COLO829 (cell line): Measurements from ENCODE around the gene CCR5AS.
A peak's percentile ranks its signal among the peaks of the same experiment; 100 is the strongest.

Experiments used
- DNase-seq: peaks from one replicate; pipeline ENCODE4 v3.0.0; 2012; ENCODE audit warnings: low spot score

CCR5AS gene

DNA sequence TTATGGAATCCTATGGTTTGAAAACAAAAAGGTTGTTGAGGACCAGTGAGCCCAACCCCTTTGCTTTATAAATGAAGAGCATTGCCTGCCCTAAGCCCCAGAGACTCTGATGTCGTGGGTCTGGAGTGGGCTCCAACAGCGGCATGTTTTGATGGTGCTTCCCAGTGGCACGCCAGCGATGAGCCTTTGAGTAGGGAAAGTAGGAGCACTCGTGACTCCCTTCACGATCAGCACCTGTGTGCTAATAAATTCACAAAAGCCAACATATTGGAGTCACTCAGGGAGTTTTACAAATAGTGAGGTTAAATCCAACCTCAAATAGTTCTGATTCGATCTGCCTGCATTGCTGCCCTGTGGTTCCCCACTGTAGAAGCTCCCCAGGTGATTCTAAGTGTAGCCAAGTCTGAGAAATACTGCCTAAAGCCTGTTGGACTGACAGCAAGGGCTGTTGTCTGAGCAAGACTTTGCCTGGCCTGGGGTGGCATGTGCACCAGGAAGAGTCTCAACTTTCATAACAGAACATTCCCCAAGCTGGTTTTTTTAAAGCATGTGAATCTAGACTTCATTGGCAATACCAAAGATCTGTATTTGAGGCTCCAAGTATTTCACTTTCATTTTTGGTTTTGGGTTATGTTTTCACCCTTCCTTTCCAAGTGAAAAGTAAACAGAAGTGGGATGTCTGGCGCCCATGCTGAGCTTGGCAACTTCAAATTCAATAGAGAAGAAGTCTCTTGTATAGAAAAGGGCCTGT lies 26.2 kb downstream of the CCR5AS start:
- no peak for DNase-seq

DNA sequence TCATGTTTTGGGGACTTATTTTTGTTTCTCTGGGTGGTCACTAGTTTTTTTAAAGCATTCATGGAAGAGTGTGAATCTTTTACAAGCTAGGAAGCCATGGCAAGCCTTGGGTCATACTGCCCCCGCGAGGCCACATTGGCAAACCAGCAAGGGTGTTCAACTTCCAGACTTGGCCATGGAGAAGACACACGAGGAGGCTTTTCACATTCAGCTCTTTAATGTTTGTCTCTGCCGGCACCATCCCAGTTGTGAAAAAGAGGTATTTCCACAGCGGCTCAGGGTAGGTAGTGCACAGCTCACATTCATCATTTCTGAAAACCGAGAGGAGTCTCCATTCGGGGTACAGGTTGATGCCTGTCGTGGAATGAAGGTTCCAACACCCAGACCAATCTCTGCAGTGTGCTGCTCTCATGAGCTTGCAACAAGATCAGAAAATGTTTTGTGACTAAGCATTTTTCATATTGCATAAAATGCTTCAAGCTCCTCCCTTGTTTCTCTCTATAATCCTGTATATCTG lies 28.4 kb downstream of the CCR5AS start:
- DNase-seq, result peak; percentile 80

DNA sequence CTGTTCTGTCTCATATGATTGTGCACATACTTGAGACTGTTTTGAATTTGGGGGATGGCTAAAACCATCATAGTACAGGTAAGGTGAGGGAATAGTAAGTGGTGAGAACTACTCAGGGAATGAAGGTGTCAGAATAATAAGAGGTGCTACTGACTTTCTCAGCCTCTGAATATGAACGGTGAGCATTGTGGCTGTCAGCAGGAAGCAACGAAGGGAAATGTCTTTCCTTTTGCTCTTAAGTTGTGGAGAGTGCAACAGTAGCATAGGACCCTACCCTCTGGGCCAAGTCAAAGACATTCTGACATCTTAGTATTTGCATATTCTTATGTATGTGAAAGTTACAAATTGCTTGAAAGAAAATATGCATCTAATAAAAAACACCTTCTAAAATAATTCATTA lies 31.1 kb downstream of the CCR5AS start:
- DNase-seq, result no peak

DNA sequence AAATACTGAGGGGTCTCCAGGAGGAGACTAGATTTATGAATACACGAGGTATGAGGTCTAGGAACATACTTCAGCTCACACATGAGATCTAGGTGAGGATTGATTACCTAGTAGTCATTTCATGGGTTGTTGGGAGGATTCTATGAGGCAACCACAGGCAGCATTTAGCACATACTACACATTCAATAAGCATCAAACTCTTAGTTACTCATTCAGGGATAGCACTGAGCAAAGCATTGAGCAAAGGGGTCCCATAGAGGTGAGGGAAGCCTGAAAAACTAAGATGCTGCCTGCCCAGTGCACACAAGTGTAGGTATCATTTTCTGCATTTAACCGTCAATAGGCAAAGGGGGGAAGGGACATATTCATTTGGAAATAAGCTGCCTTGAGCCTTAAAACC lies 31.6 kb downstream of the CCR5AS start:
- DNase-seq, result no peak

DNA sequence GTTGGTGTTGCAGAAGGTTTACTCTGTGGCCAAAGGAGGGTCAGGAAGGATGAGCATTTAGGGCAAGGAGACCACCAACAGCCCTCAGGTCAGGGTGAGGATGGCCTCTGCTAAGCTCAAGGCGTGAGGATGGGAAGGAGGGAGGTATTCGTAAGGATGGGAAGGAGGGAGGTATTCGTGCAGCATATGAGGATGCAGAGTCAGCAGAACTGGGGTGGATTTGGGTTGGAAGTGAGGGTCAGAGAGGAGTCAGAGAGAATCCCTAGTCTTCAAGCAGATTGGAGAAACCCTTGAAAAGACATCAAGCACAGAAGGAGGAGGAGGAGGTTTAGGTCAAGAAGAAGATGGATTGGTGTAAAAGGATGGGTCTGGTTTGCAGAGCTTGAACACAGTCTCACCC lies 32.1 kb downstream of the CCR5AS start:
- DNase-seq, result no peak

DNA sequence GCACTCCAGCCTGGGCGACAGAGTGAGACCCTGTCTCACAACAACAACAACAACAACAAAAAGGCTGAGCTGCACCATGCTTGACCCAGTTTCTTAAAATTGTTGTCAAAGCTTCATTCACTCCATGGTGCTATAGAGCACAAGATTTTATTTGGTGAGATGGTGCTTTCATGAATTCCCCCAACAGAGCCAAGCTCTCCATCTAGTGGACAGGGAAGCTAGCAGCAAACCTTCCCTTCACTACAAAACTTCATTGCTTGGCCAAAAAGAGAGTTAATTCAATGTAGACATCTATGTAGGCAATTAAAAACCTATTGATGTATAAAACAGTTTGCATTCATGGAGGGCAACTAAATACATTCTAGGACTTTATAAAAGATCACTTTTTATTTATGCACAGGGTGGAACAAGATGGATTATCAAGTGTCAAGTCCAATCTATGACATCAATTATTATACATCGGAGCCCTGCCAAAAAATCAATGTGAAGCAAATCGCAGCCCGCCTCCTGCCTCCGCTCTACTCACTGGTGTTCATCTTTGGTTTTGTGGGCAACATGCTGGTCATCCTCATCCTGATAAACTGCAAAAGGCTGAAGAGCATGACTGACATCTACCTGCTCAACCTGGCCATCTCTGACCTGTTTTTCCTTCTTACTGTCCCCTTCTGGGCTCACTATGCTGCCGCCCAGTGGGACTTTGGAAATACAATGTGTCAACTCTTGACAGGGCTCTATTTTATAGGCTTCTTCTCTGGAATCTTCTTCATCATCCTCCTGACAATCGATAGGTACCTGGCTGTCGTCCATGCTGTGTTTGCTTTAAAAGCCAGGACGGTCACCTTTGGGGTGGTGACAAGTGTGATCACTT lies 34.1 kb downstream of the CCR5AS start:
- DNase-seq, result no peak

DNA sequence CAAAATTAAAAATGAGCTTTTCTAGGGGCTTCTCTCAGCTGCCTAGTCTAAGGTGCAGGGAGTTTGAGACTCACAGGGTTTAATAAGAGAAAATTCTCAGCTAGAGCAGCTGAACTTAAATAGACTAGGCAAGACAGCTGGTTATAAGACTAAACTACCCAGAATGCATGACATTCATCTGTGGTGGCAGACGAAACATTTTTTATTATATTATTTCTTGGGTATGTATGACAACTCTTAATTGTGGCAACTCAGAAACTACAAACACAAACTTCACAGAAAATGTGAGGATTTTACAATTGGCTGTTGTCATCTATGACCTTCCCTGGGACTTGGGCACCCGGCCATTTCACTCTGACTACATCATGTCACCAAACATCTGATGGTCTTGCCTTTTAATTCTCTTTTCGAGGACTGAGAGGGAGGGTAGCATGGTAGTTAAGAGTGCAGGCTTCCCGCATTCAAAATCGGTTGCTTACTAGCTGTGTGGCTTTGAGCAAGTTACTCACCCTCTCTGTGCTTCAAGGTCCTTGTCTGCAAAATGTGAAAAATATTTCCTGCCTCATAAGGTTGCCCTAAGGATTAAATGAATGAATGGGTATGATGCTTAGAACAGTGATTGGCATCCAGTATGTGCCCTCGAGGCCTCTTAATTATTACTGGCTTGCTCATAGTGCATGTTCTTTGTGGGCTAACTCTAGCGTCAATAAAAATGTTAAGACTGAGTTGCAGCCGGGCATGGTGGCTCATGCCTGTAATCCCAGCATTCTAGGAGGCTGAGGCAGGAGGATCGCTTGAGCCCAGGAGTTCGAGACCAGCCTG lies 35.1 kb downstream of the CCR5AS start:
- DNase-seq, result no peak

DNA sequence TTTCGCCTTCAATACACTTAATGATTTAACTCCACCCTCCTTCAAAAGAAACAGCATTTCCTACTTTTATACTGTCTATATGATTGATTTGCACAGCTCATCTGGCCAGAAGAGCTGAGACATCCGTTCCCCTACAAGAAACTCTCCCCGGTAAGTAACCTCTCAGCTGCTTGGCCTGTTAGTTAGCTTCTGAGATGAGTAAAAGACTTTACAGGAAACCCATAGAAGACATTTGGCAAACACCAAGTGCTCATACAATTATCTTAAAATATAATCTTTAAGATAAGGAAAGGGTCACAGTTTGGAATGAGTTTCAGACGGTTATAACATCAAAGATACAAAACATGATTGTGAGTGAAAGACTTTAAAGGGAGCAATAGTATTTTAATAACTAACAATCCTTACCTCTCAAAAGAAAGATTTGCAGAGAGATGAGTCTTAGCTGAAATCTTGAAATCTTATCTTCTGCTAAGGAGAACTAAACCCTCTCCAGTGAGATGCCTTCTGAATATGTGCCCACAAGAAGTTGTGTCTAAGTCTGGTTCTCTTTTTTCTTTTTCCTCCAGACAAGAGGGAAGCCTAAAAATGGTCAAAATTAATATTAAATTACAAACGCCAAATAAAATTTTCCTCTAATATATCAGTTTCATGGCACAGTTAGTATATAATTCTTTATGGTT lies 35.9 kb downstream of the CCR5AS start, which contains the start of gene CCR5:
Gene CCR5 (plus strand): TSS at position 108 of the 680 bp plus-strand sequence. CDS start 1,957 bp downstream, outside the sequence.
- DNase-seq, result no peak

DNA sequence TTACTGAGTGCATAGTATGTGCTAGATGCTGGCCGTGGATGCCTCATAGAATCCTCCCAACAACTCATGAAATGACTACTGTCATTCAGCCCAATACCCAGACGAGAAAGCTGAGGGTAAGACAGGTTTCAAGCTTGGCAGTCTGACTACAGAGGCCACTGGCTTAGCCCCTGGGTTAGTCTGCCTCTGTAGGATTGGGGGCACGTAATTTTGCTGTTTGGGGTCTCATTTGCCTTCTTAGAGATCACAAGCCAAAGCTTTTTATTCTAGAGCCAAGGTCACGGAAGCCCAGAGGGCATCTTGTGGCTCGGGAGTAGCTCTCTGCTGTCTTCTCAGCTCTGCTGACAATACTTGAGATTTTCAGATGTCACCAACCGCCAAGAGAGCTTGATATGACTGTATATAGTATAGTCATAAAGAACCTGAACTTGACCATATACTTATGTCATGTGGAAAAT lies 37.2 kb downstream of the CCR5AS start:
- DNase-seq, result no peak

DNA sequence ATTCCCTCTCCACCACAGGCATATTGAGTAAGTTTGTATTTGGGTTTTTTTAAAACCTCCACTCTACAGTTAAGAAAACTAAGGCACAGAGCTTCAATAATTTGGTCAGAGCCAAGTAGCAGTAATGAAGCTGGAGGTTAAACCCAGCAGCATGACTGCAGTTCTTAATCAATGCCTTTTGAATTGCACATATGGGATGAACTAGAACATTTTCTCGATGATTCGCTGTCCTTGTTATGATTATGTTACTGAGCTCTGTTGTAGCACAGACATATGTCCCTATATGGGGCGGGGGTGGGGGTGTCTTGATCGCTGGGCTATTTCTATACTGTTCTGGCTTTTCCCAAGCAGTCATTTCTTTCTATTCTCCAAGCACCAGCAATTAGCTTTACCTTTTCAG lies 37.7 kb downstream of the CCR5AS start:
- DNase-seq, result no peak

DNA sequence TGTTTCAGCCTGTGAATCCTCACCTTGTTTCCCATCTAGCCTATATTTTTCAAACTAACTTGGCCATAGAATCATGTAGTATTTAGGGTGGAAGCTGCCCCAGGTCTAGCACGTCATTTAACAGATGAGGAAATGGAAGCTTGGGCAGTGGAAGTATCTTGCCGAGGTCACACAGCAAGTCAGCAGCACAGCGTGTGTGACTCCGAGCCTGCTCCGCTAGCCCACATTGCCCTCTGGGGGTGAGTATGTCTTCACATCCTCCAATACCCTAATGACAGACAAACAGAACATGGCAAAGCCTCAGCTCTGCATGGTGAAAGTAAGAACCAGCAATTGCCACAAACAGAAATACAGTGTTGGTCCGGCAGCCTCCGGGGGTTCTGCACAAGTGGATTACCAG lies 38.3 kb downstream of the CCR5AS start:
- DNase-seq, result no peak

DNA sequence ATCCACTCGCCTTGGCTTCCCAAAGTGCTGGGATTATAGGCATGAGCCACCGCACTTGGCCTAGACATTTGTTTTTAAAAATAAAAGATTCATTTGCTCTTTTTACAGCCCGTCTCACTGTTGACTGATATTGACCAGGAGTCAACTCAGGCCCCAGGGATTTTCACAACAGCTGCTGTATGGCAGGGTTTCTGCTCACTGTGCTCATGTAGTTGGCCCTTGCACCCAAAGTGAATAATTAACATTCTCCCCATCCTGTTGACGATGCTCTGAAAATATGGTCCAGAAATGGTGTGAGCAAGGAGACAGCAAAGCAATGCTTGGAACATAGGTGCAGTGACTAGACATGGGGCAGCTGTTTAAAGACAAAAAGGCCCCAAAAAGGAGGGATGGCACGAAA lies 39.1 kb downstream of the CCR5AS start:
- no peak for DNase-seq

DNA sequence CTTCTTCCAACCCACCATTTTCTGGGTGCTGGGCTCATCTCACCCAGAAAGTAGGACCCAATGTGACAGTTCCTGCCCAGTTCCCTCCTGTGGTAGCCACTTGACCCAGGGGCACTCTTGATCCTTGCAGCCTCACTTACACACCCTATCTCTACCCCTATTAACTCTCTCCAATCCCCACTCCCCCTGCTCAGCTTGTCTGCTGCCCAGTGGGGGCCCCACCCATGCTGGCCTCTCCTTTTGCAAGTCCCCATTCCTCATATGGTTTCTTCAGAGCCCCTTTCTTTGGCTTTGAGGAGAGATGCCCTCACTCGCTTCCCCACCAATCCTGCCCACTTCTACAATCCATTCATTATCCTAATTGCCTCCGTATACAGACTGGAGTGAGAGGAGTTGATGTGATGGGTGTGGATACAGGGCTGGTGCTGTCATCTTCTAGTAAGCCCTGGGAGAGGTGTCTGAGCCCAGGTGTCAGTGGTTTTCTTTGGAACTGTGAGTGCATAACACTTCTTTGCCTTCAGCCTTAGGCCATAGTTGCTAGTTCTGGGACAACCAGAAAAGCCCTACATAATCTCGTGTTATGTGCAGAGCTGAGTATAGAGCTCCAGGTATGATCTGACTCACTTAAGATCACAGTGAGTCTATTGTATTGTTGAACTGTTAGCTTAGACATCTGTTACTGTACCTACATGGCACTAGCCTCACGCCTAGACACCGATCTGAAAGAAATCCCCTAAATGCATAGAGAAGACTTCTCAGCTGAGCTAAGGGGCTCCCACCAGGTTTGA lies 40.9 kb downstream of the CCR5AS start:
- DNase-seq, result no peak

DNA sequence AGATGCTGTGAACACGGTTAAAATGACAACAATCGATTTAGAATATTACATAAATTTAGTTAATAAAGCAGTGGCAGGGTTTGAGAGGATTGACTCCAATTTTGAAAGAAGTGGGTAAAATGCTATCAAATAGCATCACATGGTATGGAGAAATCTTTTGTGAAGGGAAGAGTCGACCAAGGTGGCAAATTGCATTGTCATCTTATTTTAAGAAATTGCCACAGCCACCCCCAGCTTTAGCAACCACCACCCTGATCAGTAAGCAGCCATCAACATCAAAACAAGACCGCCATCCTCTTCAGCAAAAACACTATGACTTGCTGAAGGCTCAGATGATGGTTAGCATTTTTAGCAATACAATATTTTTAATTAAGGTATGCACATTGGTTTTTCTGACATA lies 41.8 kb downstream of the CCR5AS start:
- no peak for DNase-seq

DNA sequence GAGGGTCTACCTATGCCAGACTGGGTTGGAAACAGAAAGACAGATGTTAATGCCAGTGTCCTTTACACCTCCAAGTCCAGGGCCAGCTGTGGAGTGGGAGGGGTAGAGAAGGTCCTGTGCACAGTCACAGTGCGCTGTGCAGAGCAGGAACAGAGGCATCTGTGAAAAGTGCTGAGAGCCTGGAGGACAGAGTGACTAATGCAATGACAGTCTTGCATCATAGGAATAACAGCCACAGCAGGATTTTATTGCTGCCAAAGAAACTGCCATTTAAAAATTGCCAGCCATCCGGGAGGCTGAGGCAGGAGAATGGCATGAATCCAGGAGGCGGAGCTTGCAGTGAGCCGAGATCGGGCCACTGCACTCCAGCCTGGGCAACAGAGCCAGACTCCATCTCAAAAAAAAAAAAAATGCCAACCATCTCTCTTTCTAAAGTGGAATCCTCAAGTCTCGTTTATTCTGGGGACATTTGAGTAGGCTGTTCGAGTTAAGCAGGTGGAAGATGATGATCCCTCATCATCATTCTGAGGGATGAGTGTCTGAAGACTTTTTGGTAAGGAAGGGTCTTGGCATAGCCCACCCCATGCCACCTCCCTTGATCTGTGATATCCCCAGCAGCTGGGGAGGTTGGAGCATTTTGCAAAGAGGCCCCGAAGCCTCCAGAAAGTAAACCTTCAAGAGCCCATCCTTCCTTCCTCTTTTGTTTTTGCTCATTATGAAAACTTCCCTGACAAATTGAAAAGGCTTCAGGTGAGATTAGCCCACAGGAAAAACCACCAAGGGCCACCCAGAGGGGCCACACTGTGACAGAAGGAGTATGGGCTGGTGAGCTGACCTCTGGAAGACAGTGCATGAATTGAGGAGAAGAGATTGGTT lies 45.2 kb downstream of the CCR5AS start:
- no peak for DNase-seq

DNA sequence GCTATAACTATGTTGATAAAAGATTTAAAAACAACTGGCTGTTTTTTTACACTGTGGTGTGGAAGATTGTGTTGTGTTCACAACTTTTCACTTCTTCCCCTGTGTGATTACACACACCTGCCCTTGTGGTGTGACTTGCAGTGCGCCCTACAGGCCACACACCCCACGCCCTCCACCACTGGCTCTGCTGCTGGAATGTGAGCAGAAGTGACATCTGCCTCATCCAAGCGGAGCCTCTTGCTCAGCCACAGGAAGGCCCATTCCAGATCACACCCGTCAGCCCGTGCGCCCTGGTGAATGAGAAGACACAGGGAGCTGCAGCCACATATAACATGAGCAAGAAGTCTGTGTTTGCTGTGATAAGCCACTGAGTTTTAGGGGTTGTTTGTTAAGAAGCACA lies 46.0 kb downstream of the CCR5AS start:
- DNase-seq, result no peak

DNA sequence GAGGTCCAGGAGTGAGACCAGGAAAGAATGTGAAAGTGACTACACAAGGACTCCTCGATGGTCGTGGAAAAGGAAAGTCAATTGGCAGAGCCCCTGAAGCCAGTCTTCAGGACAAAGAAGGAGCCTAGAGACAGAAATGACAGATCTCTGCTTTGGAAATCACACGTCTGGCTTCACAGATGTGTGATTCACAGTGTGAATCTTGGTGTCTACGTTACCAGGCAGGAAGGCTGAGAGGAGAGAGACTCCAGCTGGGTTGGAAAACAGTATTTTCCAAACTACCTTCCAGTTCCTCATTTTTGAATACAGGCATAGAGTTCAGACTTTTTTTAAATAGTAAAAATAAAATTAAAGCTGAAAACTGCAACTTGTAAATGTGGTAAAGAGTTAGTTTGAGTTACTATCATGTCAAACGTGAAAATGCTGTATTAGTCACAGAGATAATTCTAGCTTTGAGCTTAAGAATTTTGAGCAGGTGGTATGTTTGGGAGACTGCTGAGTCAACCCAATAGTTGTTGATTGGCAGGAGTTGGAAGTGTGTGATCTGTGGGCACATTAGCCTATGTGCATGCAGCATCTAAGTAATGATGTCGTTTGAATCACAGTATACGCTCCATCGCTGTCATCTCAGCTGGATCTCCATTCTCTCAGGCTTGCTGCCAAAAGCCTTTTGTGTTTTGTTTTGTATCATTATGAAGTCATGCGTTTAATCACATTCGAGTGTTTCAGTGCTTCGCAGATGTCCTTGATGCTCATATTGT lies 47.0 kb downstream of the CCR5AS start:
- no peak for DNase-seq

DNA sequence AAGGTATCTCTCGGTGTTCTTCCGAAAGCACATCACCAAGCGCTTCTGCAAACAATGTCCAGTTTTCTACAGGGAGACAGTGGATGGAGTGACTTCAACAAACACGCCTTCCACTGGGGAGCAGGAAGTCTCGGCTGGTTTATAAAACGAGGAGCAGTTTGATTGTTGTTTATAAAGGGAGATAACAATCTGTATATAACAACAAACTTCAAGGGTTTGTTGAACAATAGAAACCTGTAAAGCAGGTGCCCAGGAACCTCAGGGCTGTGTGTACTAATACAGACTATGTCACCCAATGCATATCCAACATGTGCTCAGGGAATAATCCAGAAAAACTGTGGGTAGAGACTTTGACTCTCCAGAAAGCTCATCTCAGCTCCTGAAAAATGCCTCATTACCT lies 48.4 kb downstream of the CCR5AS start:
- no peak for DNase-seq

DNA sequence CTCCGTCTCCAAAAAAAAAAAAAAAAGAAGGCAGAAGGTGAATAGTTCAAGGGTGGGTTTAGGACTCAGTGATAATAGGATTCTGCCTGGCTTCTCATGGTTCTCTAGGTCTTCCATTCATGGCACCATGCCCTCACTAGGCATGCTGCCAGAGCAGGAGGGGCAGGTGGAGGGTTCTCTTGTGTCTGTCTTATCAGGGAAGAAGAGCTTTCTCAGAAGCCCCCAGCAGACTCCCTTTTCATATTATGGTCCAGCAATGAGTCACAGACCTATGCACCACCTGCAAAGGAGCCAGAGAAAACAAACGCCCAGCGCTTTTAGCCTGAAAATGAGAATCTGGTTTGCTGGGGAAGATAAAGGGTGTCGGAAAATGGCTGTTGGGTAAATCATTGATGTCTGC lies 50.0 kb downstream of the CCR5AS start:
- no peak for DNase-seq
